Prostate gland (tissue), 2 donors: ENCODE results near the gene PLPP1. TPM values are rescaled to one million over a fixed set of nuclear protein-coding genes. Genes with fewer than 3 reads are reported as not detected.

Source experiments
- DNase-seq: peaks from one replicate; pipeline ENCODE4 v3.0.0-alpha.2; 2019; ENCODE audit warnings: low spot score
- H3K27ac ChIP-seq, 2 donors: fragments of 200-600 bp; sonication (generic); 2 replicates each; pipeline ENCODE4 v1.5.1; 2017 to 2019
- H3K27me3 ChIP-seq: fragments of 200-600 bp; sonication (generic); replicated peaks from 2 replicates; pipeline ENCODE4 v1.5.1; 2019; ENCODE audit not compliant: insufficient read depth
- H3K36me3 ChIP-seq, 2 donors: fragments of 200-600 bp; sonication (generic); 1 replicate in 1 of 2; 2 replicates in 1 of 2; pipeline versions ENCODE4 v1.5.1 to v1.8.1; 2017 to 2019
- H3K4me1 ChIP-seq: fragments of 200-600 bp; sonication (generic); replicated peaks from 2 replicates; pipeline ENCODE4 v1.5.1; 2019
- H3K4me3 ChIP-seq, 2 donors: fragments of 200-600 bp; sonication (generic); 2 replicates each; pipeline ENCODE4 v1.5.1; 2017 to 2019
- H3K9me3 ChIP-seq: fragments of 200-600 bp; sonication (generic); 2 replicates; pipeline ENCODE4 v1.5.1; 2017
- POLR2A ChIP-seq: fragments of 450-650 bp; IDR thresholded peaks from one replicate; pipeline ENCODE4 v1.6.1; 2016; ENCODE audit warnings: antibody characterized with exemption, mild to moderate bottlenecking
- POLR2AphosphoS5 ChIP-seq: sonication (generic); formaldehyde crosslinking; IDR thresholded peaks from one replicate; pipeline ENCODE4 v1.6.1; 2017; ENCODE audit warnings: antibody characterized with exemption
- WGBS: methylation state at CpG from one replicate; pipeline ENCODE4 v1.1.5; 2018; 5-methylcytosine and 5-hydroxymethylcytosine counted together
- intact Hi-C: fragments of 100-400 bp; cut with DNase I; formaldehyde crosslinking; loops from one replicate; pipeline ENCODE4 v1.14.2; 2022
- total RNA-seq, 2 donors: library from RNA; depleted of rRNA; stranded (reverse); fragments of >200 nt; gene quantifications; one replicate each; pipeline ENCODE4 v1.1.0, GENCODE V29; 2016
- TF ChIP-seq, protein P1 (sequence below), 4 experiments: fragments of 200-600 bp in 2 of 4; fragments of 450-650 bp in 2 of 4; sonication (generic) in 2 of 4; IDR thresholded peaks; 1 replicate in 3 of 4; 2 replicates in 1 of 4; pipeline ENCODE4 v1.5.1; 2016 to 2019; ENCODE audit warnings: antibody characterized with exemption in 4 of 4, mild to moderate bottlenecking in 2 of 4, moderate library complexity in 2 of 4

Gene PLPP1
- total RNA-seq, 2 donors from 2014 or later: 823 to 5,059 TPM

DNA sequence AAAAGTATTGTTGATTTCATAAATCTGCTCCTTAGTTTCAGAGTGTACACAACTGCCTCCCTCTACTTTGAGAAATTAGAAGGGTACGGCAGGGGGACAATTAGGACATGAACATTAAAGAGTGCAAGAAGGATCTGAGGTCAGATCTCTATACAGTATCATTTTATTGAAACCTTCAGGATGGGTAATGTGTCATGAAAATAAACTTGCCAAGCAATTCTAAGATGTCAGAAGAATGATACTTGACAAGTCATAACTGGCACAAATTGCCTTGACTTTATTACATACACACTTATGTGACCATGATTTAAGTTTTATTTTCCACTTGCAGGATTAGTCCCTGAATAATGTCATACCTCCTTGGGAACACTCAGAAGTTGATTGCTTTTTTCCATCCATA lies 92.8 kb downstream of the PLPP1 start:
- Histone ChIP-seq H3K4me3 (no peak overlapping the region), H3K27me3 (no peaks in the 10 kb centered on the region), H3K36me3 (peaks cover 0 to 13% of the 10 kb centered on the region in 2 donors), H3K4me1 (peaks cover 13% of the 10 kb centered on the region), H3K27ac (peak overlapping the region in 1 of 2 donors; percentile 71), H3K9me3 (no peaks in the 10 kb centered on the region)
- intact Hi-C loops: no loop called here
- no peak for DNase-seq
- no peak for TF ChIP-seq POLR2AphosphoS5
- no peak for TF ChIP-seq POLR2A
- 70% methylated on average over 1 of the region's 1 CpG for WGBS

DNA sequence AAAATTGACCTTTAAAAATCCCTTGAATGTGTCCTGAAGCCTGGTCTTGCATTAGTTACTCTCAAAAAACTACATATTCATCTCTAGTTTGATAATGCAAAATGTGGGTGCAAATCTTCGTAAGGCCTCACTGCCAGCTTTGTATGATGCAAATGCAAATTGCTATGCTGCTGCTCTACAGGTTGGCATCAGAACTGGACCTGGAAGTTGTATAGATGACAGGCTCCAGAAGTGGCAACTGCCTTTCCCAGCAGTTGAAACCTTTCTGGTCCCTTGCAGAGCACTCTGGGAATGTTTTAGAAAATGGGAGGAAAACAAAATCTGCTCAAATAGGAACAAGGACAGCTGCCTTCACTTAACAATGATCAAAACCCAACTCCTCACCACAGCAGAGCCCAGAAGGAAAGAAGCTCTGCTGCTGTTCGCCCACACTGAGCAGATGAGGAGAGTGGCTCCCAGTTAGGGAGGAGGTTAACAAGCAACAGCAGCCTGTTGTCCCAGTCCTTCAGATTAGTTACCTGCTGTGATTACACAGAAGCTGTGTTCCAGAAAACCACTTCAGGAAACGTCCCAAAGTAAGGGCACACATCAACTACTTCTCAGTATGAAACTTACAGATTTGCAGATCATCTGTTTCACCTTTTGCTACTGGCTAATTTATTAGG lies 93.5 kb downstream of the PLPP1 start:
- Histone ChIP-seq H3K4me1 (peaks cover 14% of the 10 kb centered on the region), H3K27ac (peak overlapping the region in 1 of 2 donors; percentile 71), H3K4me3 (no peak overlapping the region), H3K36me3 (peaks cover 0 to 13% of the 10 kb centered on the region in 2 donors), H3K27me3 (no peaks in the 10 kb centered on the region), H3K9me3 (no peaks in the 10 kb centered on the region)
- intact Hi-C loops: no loop called here
- TF ChIP-seq POLR2A (no peak), POLR2AphosphoS5 (no peak)
- TF ChIP-seq, protein P1, sequence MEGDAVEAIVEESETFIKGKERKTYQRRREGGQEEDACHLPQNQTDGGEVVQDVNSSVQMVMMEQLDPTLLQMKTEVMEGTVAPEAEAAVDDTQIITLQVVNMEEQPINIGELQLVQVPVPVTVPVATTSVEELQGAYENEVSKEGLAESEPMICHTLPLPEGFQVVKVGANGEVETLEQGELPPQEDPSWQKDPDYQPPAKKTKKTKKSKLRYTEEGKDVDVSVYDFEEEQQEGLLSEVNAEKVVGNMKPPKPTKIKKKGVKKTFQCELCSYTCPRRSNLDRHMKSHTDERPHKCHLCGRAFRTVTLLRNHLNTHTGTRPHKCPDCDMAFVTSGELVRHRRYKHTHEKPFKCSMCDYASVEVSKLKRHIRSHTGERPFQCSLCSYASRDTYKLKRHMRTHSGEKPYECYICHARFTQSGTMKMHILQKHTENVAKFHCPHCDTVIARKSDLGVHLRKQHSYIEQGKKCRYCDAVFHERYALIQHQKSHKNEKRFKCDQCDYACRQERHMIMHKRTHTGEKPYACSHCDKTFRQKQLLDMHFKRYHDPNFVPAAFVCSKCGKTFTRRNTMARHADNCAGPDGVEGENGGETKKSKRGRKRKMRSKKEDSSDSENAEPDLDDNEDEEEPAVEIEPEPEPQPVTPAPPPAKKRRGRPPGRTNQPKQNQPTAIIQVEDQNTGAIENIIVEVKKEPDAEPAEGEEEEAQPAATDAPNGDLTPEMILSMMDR (IDR thresholded peaks at IDR 0.05): no peak
- WGBS: 68% methylated on average over 3 of the region's 3 CpGs
- DNase-seq: no peak

DNA sequence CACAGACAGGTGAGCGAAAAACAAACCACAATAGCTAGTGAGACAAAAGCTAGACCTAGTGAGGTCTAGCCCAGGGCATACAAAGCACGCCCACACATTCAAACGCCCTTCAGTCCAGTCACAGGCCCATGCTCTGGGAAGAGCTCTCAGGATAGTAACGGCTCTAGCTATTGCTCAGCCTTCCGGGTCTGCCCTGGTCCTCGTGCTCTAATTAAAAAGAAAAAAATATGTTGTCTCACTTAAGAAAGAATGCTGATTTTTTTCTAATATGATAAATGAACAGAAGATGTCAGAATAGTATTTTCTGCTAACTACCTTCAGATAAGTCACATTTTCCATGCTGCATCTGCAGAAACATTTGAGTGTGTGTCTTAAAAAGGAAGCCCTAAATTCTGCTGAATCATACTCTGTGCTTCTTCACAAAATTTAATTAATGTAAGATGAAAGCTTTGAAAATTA lies 94.5 kb downstream of the PLPP1 start:
- no peaks in the 10 kb centered on the region for H3K27me3 ChIP-seq
- peaks cover 0 to 13% of the 10 kb centered on the region in 2 donors for H3K36me3 ChIP-seq
- 65% methylated on average over 6 of the region's 6 CpGs for WGBS
- intact Hi-C loops: no loop called here
- TF ChIP-seq POLR2AphosphoS5 (no peak), POLR2A (no peak)
- TF ChIP-seq, protein P1 (IDR thresholded peaks at IDR 0.05): no peak
- no peak overlapping the region for H3K4me3 ChIP-seq
- peaks cover 14% of the 10 kb centered on the region for H3K4me1 ChIP-seq
- DNase-seq: no peak
- peak overlapping the region; percentile 71 to 75 for H3K27ac ChIP-seq
- no peaks in the 10 kb centered on the region for H3K9me3 ChIP-seq

DNA sequence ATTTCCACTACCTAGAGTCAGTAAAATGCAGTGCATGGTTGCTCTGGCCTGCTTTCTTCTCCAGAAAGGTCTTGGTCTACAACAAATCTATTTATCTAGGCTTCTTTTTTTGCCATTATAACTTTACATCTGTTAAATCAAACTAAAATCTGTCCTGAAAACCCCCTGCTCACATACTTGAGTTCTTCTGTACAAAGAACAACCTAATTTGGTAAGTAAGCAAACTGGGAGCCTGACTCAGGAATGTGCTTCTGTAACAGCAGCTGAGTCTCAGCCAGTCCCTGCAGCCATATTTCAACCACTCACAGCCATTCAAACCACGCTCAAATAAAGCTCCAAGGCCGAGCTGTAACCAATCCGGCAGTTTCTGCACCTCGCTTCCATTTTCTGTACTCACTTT lies 95.8 kb downstream of the PLPP1 start:
- 33% methylated on average over 4 of the region's 4 CpGs for WGBS
- Histone ChIP-seq H3K4me3 (no peak overlapping the region), H3K27me3 (no peaks in the 10 kb centered on the region), H3K4me1 (peaks cover 14% of the 10 kb centered on the region), H3K9me3 (no peaks in the 10 kb centered on the region), H3K27ac (peak overlapping the region; percentile 71 to 75), H3K36me3 (peaks cover 0 to 13% of the 10 kb centered on the region in 2 donors)
- TF ChIP-seq POLR2AphosphoS5 (peak; percentile 20), POLR2A (no peak)
- TF ChIP-seq, protein P1 (IDR thresholded peaks at IDR 0.05): no peak
- DNase-seq: no peak
- intact Hi-C loops: loop anchor here (2.0 to 5.0 kb wide), 2 partner anchors 96 to 163 kb away; partner anchors contain the start of gene PLPP1

DNA sequence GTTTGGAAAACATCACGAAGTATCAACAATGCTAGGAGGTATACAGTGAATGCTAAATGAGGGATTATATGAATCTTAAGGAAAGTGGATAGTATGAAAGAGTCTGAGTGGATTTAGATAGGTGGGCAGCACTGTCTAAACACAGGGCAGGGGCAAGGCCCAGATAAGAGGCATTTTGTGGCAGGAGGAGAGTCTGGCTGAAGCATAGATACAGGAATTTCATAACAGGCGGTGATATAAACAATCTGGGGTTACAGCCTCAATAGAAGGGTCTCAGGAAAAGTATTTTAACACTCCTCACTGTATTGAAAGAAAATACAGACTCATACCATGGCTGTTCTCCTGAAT lies 96.9 kb downstream of the PLPP1 start:
- Histone ChIP-seq H3K27ac (peak overlapping the region; percentile 71 to 75), H3K4me3 (no peak overlapping the region), H3K9me3 (no peaks in the 10 kb centered on the region), H3K27me3 (no peaks in the 10 kb centered on the region), H3K4me1 (peaks cover 14% of the 10 kb centered on the region), H3K36me3 (peaks cover 0 to 13% of the 10 kb centered on the region in 2 donors)
- WGBS: 68% methylated on average over 2 of the region's 2 CpGs
- TF ChIP-seq POLR2AphosphoS5 (no peak), POLR2A (no peak)
- TF ChIP-seq, protein P1 (IDR thresholded peaks at IDR 0.05): no peak
- intact Hi-C loops: loop anchor here (2.0 to 5.0 kb wide), 2 partner anchors 97 to 164 kb away; partner anchors contain the start of gene PLPP1
- no peak for DNase-seq
